Measurements from ENCODE around the gene DHTKD1. TPM values are rescaled to one million over a fixed set of nuclear protein-coding genes. Genes with fewer than 3 reads are reported as not detected.

Gene DHTKD1
- total RNA-seq, 2 experiments from 2014 or later = 17.0 to 20.1 TPM

- intact Hi-C loops (cut with micrococcal nuclease) = loop anchor here (1.0 to 2.0 kb wide), 2 partner anchors 9 to 15 kb away; partner anchors contain the start of gene SEC61A2
- no peak overlapping the region for H3K4me3 Mint-ChIP-seq
- CTCF ChIA-PET = no interaction called here
Measured at GRCh38 chr10:12113627-12114026, 44.9 kb downstream of the DHTKD1 start.

GRCh38 chr10:12121673-12122072 is 52.9 kb downstream of the DHTKD1 start:
- DNase-seq = no peak
- CTCF ChIA-PET = interaction anchor here (0.7 kb wide), 1 partner anchor 891 kb away, joined by 4 read pairs; no protein-coding TSS in a partner anchor
- H3K4me1 Mint-ChIP-seq (ENCODE audit: low read depth) = peaks cover 30% of the 10 kb centered on the region
- peak overlapping the region; percentile 98 for H3K27ac Mint-ChIP-seq
- intact Hi-C loops (cut with micrococcal nuclease) = loop anchor here (1.0 to 10.0 kb wide), 14 partner anchors 8 to 947 kb away; partner anchors contain the start of genes DHTKD1 and NUDT5
- H3K4me3 Mint-ChIP-seq = no peak overlapping the region
- peaks cover 42% of the 10 kb centered on the region for H3K36me3 Mint-ChIP-seq (ENCODE audit: low read depth)
- H3K27me3 Mint-ChIP-seq (ENCODE audit: low read depth) = no peaks in the 10 kb centered on the region
- H3K9me3 Mint-ChIP-seq = peaks cover 2% of the 10 kb centered on the region

More at GRCh38 chr10:12113627-12114026, 44.9 kb downstream of the DHTKD1 start:
- H3K36me3 Mint-ChIP-seq (ENCODE audit: low read depth) = peaks cover 17% of the 10 kb centered on the region
- no peaks in the 10 kb centered on the region for H3K9me3 Mint-ChIP-seq
- no peak for DNase-seq
- peaks cover 40% of the 10 kb centered on the region for H3K4me1 Mint-ChIP-seq (ENCODE audit: low read depth)
- no peaks in the 10 kb centered on the region for H3K27me3 Mint-ChIP-seq (ENCODE audit: low read depth)
- peak overlapping the region; percentile 95 for H3K27ac Mint-ChIP-seq

GRCh38 chr10:12129222-12130111 is 60.7 kb downstream of the DHTKD1 start, which contains the start of gene SEC61A2:
TSS of gene SEC61A2 (plus strand) at chr10:12129677. CDS start at chr10:12129788, 111 bp downstream.
- no peaks in the 10 kb centered on the region for H3K9me3 Mint-ChIP-seq

GRCh38 chr10:12130237-12130872 is 61.6 kb downstream of the DHTKD1 start:
- H3K36me3 Mint-ChIP-seq (ENCODE audit: low read depth) = peaks cover 14% of the 10 kb centered on the region

More at GRCh38 chr10:12129222-12130111, 60.7 kb downstream of the DHTKD1 start, which contains the start of gene SEC61A2:
- H3K27me3 Mint-ChIP-seq (ENCODE audit: low read depth) = no peaks in the 10 kb centered on the region
- H3K36me3 Mint-ChIP-seq (ENCODE audit: low read depth) = peaks cover 12% of the 10 kb centered on the region
- peak; percentile 97 for DNase-seq
- intact Hi-C loops (cut with micrococcal nuclease) = loop anchor here (1.0 to 10.0 kb wide), 6 partner anchors 17 to 955 kb away; partner anchors contain the start of gene DHTKD1
- H3K27ac Mint-ChIP-seq = peak within 1 kb of the TSS; percentile 76
- peaks cover 33% of the 10 kb centered on the region for H3K4me1 Mint-ChIP-seq (ENCODE audit: low read depth)
- H3K4me3 Mint-ChIP-seq = peak within 1 kb of the TSS; percentile 83
- CTCF ChIA-PET = interaction anchor here (0.7 to 1.3 kb wide), 3 partner anchors 11 to 467 kb away, joined by 3 to 6 read pairs (median 3); no protein-coding TSS in a partner anchor

GRCh38 chr10:12135631-12136030 is 66.9 kb downstream of the DHTKD1 start:
- Mint-ChIP-seq H3K4me3 (no peak overlapping the region), H3K4me1 (ENCODE audit: low read depth) (peaks cover 12% of the 10 kb centered on the region), H3K36me3 (ENCODE audit: low read depth) (peaks cover 22% of the 10 kb centered on the region), H3K9me3 (no peaks in the 10 kb centered on the region), H3K27me3 (ENCODE audit: low read depth) (no peaks in the 10 kb centered on the region), H3K27ac (no peak overlapping the region)
- CTCF ChIA-PET = interaction anchor here (0.8 to 1.3 kb wide), 2 partner anchors 11 to 76 kb away, joined by 3 to 4 read pairs; no protein-coding TSS in a partner anchor
- DNase-seq = no peak
- intact Hi-C loops (cut with micrococcal nuclease) = no loop called here

More at GRCh38 chr10:12130237-12130872, 61.6 kb downstream of the DHTKD1 start:
- CTCF ChIA-PET = interaction anchor here (0.8 to 1.3 kb wide), 2 partner anchors 10 to 60 kb away, joined by 3 to 6 read pairs; no protein-coding TSS in a partner anchor
- peak overlapping the region; percentile 83 for H3K4me3 Mint-ChIP-seq
- H3K9me3 Mint-ChIP-seq = no peaks in the 10 kb centered on the region
- intact Hi-C loops (cut with micrococcal nuclease) = no loop called here
- DNase-seq = peak; percentile 58
- peaks cover 31% of the 10 kb centered on the region for H3K4me1 Mint-ChIP-seq (ENCODE audit: low read depth)
- peak overlapping the region; percentile 50 for H3K27ac Mint-ChIP-seq
- no peaks in the 10 kb centered on the region for H3K27me3 Mint-ChIP-seq (ENCODE audit: low read depth)

GRCh38 chr10:12140038-12140437 is 71.3 kb downstream of the DHTKD1 start:
- Mint-ChIP-seq H3K4me1 (ENCODE audit: low read depth) (no peaks in the 10 kb centered on the region), H3K27me3 (ENCODE audit: low read depth) (no peaks in the 10 kb centered on the region), H3K36me3 (ENCODE audit: low read depth) (peaks cover 28% of the 10 kb centered on the region), H3K4me3 (no peak overlapping the region), H3K27ac (no peak overlapping the region), H3K9me3 (no peaks in the 10 kb centered on the region)
- no peak for DNase-seq
- intact Hi-C loops (cut with micrococcal nuclease) = no loop called here
- CTCF ChIA-PET = interaction anchor here (0.6 to 1.5 kb wide), 4 partner anchors 10 to 430 kb away, joined by 3 to 10 read pairs (median 5); no protein-coding TSS in a partner anchor

- no peaks in the 10 kb centered on the region for H3K9me3 Mint-ChIP-seq
- H3K27ac Mint-ChIP-seq = no peak overlapping the region
- no peak for DNase-seq
- H3K27me3 Mint-ChIP-seq (ENCODE audit: low read depth) = no peaks in the 10 kb centered on the region
- CTCF ChIA-PET = no interaction called here
- no peak overlapping the region for H3K4me3 Mint-ChIP-seq
- H3K4me1 Mint-ChIP-seq (ENCODE audit: low read depth) = no peaks in the 10 kb centered on the region
- intact Hi-C loops (cut with micrococcal nuclease) = no loop called here
- H3K36me3 Mint-ChIP-seq (ENCODE audit: low read depth) = peaks cover 31% of the 10 kb centered on the region
Measured at GRCh38 chr10:12144538-12144937, 75.8 kb downstream of the DHTKD1 start.

GRCh38 chr10:12150163-12150562 is 81.4 kb downstream of the DHTKD1 start:
- Mint-ChIP-seq H3K4me1 (ENCODE audit: low read depth) (no peaks in the 10 kb centered on the region), H3K27ac (no peak overlapping the region), H3K27me3 (ENCODE audit: low read depth) (no peaks in the 10 kb centered on the region), H3K36me3 (ENCODE audit: low read depth) (peaks cover 22% of the 10 kb centered on the region), H3K4me3 (no peak overlapping the region), H3K9me3 (no peaks in the 10 kb centered on the region)
- CTCF ChIA-PET = interaction anchor here (1.0 kb wide), 1 partner anchor 11 kb away, joined by 5 read pairs; no protein-coding TSS in a partner anchor
- no peak for DNase-seq
- intact Hi-C loops (cut with micrococcal nuclease) = no loop called here

GRCh38 chr10:12154516-12154915 is 85.8 kb downstream of the DHTKD1 start:
- no peak for DNase-seq
- no peaks in the 10 kb centered on the region for H3K27me3 Mint-ChIP-seq (ENCODE audit: low read depth)
- CTCF ChIA-PET = interaction anchor here (0.6 kb wide), 1 partner anchor 37 kb away, joined by 5 read pairs; no protein-coding TSS in a partner anchor
- H3K36me3 Mint-ChIP-seq (ENCODE audit: low read depth) = peaks cover 14% of the 10 kb centered on the region
- no peaks in the 10 kb centered on the region for H3K4me1 Mint-ChIP-seq (ENCODE audit: low read depth)
- no peak overlapping the region for H3K27ac Mint-ChIP-seq
- intact Hi-C loops (cut with micrococcal nuclease) = no loop called here
- no peaks in the 10 kb centered on the region for H3K9me3 Mint-ChIP-seq
- H3K4me3 Mint-ChIP-seq = no peak overlapping the region

GRCh38 chr10:12156367-12157123 is 87.8 kb downstream of the DHTKD1 start:
- Mint-ChIP-seq H3K27me3 (ENCODE audit: low read depth) (no peaks in the 10 kb centered on the region), H3K9me3 (no peaks in the 10 kb centered on the region), H3K27ac (no peak overlapping the region), H3K36me3 (ENCODE audit: low read depth) (peaks cover 15% of the 10 kb centered on the region), H3K4me1 (ENCODE audit: low read depth) (peaks cover 5% of the 10 kb centered on the region), H3K4me3 (no peak overlapping the region)
- CTCF ChIA-PET = no interaction called here
- intact Hi-C loops (cut with micrococcal nuclease) = no loop called here
- no peak for DNase-seq

- no peak overlapping the region for H3K27ac Mint-ChIP-seq
- CTCF ChIA-PET = no interaction called here
- no peak overlapping the region for H3K4me3 Mint-ChIP-seq
- no peaks in the 10 kb centered on the region for H3K9me3 Mint-ChIP-seq
- H3K4me1 Mint-ChIP-seq (ENCODE audit: low read depth) = peaks cover 5% of the 10 kb centered on the region
- intact Hi-C loops (cut with micrococcal nuclease) = no loop called here
- peaks cover 17% of the 10 kb centered on the region for H3K36me3 Mint-ChIP-seq (ENCODE audit: low read depth)
- no peak for DNase-seq
- H3K27me3 Mint-ChIP-seq (ENCODE audit: low read depth) = no peaks in the 10 kb centered on the region
Measured at GRCh38 chr10:12158111-12158510, 89.4 kb downstream of the DHTKD1 start.
